ENCODE measurements around the gene TP53BP2.
"Not testable (repeated sequence)": the region's sequence is repeated elsewhere in the genome, so short reads cannot be mapped to it uniquely, and the experiment has no call there.

DNA sequence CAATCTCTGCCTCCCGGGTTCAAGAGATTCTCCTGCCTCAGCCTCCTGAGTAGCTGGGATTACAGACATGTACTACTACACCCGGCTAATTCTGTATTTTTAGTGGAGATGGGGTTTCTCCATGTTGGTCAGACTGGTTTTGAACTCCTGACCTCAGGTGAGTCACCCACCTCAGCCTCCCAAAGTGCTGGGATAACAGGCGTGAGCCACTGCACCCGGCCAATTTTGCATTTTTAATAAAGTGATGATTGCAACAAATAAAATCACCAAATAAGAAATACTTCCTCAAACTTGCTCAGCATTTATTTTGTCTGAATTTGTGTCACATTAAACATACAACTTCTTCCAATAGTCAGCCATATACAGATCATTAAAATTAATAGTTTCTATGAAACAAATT is 35.8 kb downstream of the TP53BP2 start:
- TF ChIP-seq, protein P1, sequence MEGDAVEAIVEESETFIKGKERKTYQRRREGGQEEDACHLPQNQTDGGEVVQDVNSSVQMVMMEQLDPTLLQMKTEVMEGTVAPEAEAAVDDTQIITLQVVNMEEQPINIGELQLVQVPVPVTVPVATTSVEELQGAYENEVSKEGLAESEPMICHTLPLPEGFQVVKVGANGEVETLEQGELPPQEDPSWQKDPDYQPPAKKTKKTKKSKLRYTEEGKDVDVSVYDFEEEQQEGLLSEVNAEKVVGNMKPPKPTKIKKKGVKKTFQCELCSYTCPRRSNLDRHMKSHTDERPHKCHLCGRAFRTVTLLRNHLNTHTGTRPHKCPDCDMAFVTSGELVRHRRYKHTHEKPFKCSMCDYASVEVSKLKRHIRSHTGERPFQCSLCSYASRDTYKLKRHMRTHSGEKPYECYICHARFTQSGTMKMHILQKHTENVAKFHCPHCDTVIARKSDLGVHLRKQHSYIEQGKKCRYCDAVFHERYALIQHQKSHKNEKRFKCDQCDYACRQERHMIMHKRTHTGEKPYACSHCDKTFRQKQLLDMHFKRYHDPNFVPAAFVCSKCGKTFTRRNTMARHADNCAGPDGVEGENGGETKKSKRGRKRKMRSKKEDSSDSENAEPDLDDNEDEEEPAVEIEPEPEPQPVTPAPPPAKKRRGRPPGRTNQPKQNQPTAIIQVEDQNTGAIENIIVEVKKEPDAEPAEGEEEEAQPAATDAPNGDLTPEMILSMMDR (IDR thresholded peaks at IDR 0.05): not testable (repeated sequence)
- not testable (repeated sequence) for TF ChIP-seq POLR2A (IDR thresholded peaks at IDR 0.05)
